ENCODE results near the gene MKRN1.
"Not testable (repeated sequence)": the region's sequence is repeated elsewhere in the genome, so short reads cannot be mapped to it uniquely, and the experiment has no call there.

MKRN1 gene

DNA sequence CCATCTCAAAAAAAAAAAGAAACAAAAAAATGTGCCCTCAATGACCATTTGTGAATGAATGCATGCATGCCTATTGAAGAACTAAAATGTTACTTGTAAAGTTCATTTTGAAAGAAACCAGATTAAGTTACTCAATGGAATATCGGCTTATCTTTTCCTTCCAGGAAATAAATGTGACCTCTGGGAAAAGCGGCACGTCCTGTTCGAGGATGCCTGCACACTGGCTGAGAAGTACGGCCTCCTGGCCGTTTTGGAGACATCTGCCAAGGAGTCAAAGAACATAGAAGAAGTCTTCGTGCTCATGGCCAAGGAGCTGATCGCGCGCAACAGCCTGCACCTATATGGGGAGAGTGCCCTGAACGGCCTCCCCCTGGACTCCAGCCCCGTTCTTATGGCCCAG is 53.6 kb downstream of the MKRN1 start:
- Histone ChIP-seq H3K9ac (no peak overlapping the region), H4K20me1 (no peaks in the 10 kb centered on the region), H3K36me3 (no peaks in the 10 kb centered on the region), H3K4me1 (no peaks in the 10 kb centered on the region), H3K27me3 (no peaks in the 10 kb centered on the region), H3K4me2 (no peak overlapping the region), H3K4me3 (no peak overlapping the region), H3K27ac (no peak overlapping the region), H3K9me3 (replicated peaks in 1 of 11) (peaks cover 0 to 4% (median 0%) of the 10 kb centered on the region in 11 experiments; a peak in 3 of 22 replicates)
- TF ChIP-seq Cebpa-rat (IDR thresholded peaks at IDR 0.05) = no peak

DNA sequence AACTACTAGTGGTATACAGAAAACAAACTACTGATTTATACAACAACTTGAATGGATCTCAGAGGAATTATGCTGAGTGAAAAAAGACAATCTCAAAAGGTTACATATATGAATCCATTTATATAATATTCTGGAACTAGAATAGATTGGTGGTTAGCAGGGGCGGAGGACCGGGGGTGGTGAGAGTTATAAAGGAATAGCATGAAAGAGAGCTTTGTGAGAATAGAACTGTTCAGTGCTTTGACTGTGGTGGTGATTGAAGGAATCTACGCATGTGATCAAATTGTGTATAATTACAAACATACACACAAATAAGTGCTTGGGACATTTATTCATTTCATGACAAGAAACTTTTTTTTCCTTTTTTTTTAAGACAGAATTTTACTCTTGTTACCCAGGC is 55.8 kb downstream of the MKRN1 start:
- H3K9me3 ChIP-seq (replicated peaks in 1 of 11) = no peaks in the 10 kb centered on the region
- no peak overlapping the region for H3K4me3 ChIP-seq
- no peak overlapping the region for H3K4me2 ChIP-seq
- H3K9ac ChIP-seq = no peak overlapping the region
- H3K27me3 ChIP-seq = no peaks in the 10 kb centered on the region
- no peaks in the 10 kb centered on the region for H3K36me3 ChIP-seq
- peaks cover 0 to 7% (median 0%) of the 10 kb centered on the region in 10 experiments; a peak in 3 of 20 replicates for H3K4me1 ChIP-seq
- no peak overlapping the region for H3K27ac ChIP-seq
- TF ChIP-seq Cebpa-rat (IDR thresholded peaks at IDR 0.05) = no peak
- H4K20me1 ChIP-seq = no peaks in the 10 kb centered on the region

DNA sequence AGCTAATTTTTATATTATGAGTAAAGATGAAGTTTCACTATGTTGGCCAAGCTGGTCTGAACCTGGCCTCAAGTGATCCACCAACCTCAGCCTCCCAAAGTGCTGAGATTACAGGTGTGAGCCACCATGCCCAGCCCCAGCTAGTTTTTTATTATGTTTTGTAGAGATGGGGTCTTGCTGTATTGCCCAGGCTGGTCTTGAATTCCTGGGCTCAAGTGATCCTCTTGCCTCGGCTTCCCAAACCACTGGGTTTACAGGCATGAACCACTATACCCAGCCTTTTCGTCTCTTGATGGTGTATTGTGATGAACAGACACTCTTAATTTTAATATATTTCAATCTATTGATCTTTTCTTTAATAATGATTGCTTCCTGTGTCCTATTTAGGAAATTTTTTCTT is 57.8 kb downstream of the MKRN1 start:
- H4K20me1 ChIP-seq = no peaks in the 10 kb centered on the region
- no peaks in the 10 kb centered on the region for H3K36me3 ChIP-seq
- no peak for TF ChIP-seq Cebpa-rat (IDR thresholded peaks at IDR 0.05)
- no peak overlapping the region for H3K4me2 ChIP-seq
- peaks cover 0 to 14% (median 7%) of the 10 kb centered on the region in 10 experiments; a peak in 12 of 20 replicates for H3K4me1 ChIP-seq
- H3K9me3 ChIP-seq (replicated peaks in 1 of 11) = no peaks in the 10 kb centered on the region
- no peaks in the 10 kb centered on the region for H3K27me3 ChIP-seq
- no peak overlapping the region for H3K27ac ChIP-seq
- no peak overlapping the region for H3K9ac ChIP-seq
- H3K4me3 ChIP-seq = no peak overlapping the region

DNA sequence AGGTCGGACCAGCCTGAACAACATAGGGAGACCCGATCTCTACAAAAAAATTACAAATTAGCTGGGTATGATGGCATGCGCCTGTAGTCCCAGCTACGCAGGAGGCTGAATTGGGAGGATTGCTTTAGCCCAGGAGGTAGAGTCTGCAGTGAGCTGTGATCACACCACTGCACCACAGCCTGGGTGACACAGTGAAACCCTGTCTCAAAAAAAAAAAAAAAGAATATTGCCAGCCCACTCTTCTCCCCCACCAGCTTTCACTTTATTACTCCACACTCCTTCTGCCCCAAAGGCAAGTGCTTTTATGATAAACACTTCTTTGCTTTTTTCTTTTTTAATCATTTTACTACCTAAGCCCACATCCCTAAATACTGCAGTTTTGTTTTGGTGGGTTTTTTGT is 60.7 kb downstream of the MKRN1 start:
- Histone ChIP-seq H3K9ac (no peak overlapping the region), H3K27me3 (no peaks in the 10 kb centered on the region), H3K4me3 (no peak overlapping the region), H3K9me3 (replicated peaks in 1 of 11) (no peaks in the 10 kb centered on the region), H3K4me2 (no peak overlapping the region), H3K27ac (no peak overlapping the region), H3K36me3 (no peaks in the 10 kb centered on the region), H4K20me1 (no peaks in the 10 kb centered on the region), H3K4me1 (peaks cover 0 to 14% (median 7%) of the 10 kb centered on the region in 10 experiments; a peak in 12 of 20 replicates)
- TF ChIP-seq Cebpa-rat (IDR thresholded peaks at IDR 0.05) = no peak

DNA sequence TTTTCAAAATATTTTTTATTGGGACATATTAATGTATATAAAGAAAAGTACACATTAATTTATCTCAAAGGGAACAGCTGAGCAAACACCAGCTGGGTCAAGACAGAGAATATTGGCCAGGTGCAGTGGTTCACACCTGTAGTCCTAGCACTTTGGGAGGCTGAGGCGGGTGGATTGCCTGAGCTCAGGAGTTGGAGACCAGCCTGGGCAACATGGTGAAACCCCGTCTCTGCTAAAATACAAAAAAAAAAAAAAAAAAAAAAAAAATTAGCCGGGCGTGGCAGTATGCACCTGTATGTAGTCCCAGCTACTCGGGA is 61.2 kb downstream of the MKRN1 start:
- H3K4me3 ChIP-seq; H3K27ac ChIP-seq; H3K4me2 ChIP-seq; H3K27me3 ChIP-seq; H3K9me3 ChIP-seq (replicated peaks in 1 of 11); H3K9ac ChIP-seq; H3K36me3 ChIP-seq; H4K20me1 ChIP-seq: not testable (repeated sequence)
- H3K4me1 ChIP-seq = peaks cover 0 to 14% (median 7%) of the 10 kb centered on the region in 10 experiments; a peak in 12 of 20 replicates

DNA sequence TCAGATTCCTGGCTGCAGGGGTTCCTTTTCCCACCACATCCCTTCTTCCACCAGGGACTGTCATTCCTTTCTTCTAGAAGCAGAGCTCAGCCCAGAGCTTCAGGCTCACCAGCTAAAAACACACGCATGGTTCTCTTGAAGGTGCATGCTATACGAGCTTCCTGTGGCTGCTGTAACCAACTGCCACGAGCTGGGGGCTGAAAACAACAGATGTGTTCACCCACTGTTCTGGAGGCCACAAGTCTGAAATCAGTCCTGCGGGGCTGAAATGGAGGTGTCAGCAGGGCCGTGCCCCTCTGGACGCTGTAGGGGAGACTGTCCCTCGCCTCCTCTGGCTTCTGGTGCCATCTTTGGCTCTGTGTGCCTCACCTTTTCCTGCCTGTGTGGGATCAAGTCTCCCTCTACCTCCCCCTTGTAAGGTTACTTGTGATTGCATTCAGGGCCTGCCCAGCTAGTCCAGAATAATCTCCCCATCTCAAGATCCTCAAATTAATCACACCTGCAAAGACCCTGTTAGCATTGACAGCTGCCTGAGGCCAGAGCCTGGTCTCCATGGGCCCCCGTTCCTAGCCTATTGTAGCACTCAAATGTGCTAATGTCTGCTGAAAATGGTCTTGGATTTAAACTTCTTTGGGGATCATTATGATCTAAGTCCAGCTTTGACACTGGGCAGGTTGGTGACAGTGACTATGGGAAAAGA is 61.7 kb downstream of the MKRN1 start:
- no peaks in the 10 kb centered on the region for H3K36me3 ChIP-seq
- no peaks in the 10 kb centered on the region for H3K27me3 ChIP-seq
- H3K27ac ChIP-seq = no peak overlapping the region
- no peak overlapping the region for H3K4me3 ChIP-seq
- H3K9me3 ChIP-seq (replicated peaks in 1 of 11) = peaks cover 0 to 8% (median 5%) of the 10 kb centered on the region in 11 experiments; a peak in 4 of 22 replicates
- H3K4me1 ChIP-seq = peaks cover 0 to 14% (median 7%) of the 10 kb centered on the region in 10 experiments; a peak in 12 of 20 replicates
- peak overlapping the region in 7 of 11 experiments; percentile 13 to 51 (median 34); a peak in 11 of 22 replicates for H3K4me2 ChIP-seq
- H3K9ac ChIP-seq = peak overlapping the region in 1 of 11 experiments; percentile 33; a peak in 1 of 22 replicates
- TF ChIP-seq Cebpa-rat (IDR thresholded peaks at IDR 0.05) = no peak
- H4K20me1 ChIP-seq = no peaks in the 10 kb centered on the region

DNA sequence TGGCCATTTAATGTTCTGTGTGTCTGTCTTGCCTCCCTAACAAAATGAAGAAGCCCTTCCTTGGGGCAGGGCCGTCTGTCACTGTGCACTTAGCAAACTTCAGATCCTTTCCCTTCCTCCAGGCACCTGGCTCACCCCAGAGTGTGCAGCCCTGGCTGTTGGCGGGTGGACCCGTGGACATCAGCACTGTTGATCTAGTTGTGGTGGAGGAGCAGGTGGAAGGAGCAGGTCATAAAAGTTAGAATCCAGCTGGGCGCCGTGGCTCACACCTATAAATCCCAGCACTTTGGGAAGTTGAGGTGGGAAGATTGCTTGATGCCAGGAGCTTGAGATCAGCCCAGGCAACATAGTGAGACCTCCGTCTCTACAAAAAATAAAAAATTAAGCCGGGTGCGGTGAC is 62.7 kb downstream of the MKRN1 start:
- peaks cover 0 to 14% (median 7%) of the 10 kb centered on the region in 10 experiments; a peak in 12 of 20 replicates for H3K4me1 ChIP-seq
- no peak for TF ChIP-seq Cebpa-rat (IDR thresholded peaks at IDR 0.05)
- no peak overlapping the region for H3K4me2 ChIP-seq
- H3K4me3 ChIP-seq = no peak overlapping the region
- H3K9me3 ChIP-seq (replicated peaks in 1 of 11) = peaks cover 0 to 8% (median 5%) of the 10 kb centered on the region in 11 experiments; a peak in 4 of 22 replicates
- no peak overlapping the region for H3K9ac ChIP-seq
- H4K20me1 ChIP-seq = no peaks in the 10 kb centered on the region
- H3K27me3 ChIP-seq = no peaks in the 10 kb centered on the region
- no peaks in the 10 kb centered on the region for H3K36me3 ChIP-seq
- H3K27ac ChIP-seq = no peak overlapping the region

DNA sequence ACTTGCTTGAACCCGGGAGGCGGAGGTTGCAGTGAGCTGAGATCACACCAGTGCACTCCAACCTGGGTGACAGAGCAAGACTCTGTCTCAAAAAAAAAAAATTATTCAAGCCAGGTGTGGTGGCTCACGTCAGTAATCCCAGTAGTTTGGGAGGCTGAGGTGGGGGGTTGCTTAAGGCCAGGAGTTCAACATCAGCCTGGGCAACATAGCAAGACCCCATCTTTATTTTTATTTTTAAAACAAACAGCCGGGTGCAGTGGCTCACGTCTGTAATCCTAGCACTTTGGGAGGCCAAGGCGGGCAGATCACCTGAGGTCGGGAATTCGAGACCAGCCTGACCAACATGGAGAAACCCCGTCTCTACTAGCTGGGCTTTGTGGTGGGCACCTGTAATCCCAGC is 63.5 kb downstream of the MKRN1 start:
- H4K20me1 ChIP-seq; H3K9me3 ChIP-seq (replicated peaks in 1 of 11); H3K27ac ChIP-seq; H3K36me3 ChIP-seq; H3K27me3 ChIP-seq; H3K9ac ChIP-seq; H3K4me2 ChIP-seq; H3K4me3 ChIP-seq: not testable (repeated sequence)
- peaks cover 0 to 14% (median 7%) of the 10 kb centered on the region in 10 experiments; a peak in 12 of 20 replicates for H3K4me1 ChIP-seq

DNA sequence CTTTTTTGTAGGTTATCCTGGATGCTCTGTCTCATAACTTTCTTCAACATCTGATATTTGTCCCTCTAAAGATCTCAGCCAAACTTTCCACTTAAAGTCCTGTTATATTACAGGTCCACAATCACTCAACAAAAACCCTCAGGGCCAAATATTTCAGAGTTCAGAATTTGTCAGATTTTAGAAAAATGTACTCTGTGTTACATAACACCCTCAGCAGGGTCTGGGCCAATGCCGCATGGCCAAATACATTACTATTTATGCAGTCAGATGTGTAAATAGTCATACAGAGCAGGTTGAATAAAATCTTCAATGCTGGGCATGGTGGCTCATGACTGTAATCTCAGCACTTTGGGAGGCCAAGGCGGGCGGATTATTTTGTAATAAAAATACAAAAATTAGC is 63.9 kb downstream of the MKRN1 start:
- Histone ChIP-seq H3K36me3 (no peaks in the 10 kb centered on the region), H3K27ac (no peak overlapping the region), H4K20me1 (no peaks in the 10 kb centered on the region), H3K9ac (no peak overlapping the region), H3K4me3 (no peak overlapping the region), H3K4me2 (no peak overlapping the region), H3K9me3 (replicated peaks in 1 of 11) (peaks cover 0 to 8% (median 5%) of the 10 kb centered on the region in 11 experiments; a peak in 4 of 22 replicates), H3K27me3 (no peaks in the 10 kb centered on the region), H3K4me1 (peaks cover 0 to 14% (median 7%) of the 10 kb centered on the region in 10 experiments; a peak in 12 of 20 replicates)
- TF ChIP-seq Cebpa-rat (IDR thresholded peaks at IDR 0.05) = no peak

DNA sequence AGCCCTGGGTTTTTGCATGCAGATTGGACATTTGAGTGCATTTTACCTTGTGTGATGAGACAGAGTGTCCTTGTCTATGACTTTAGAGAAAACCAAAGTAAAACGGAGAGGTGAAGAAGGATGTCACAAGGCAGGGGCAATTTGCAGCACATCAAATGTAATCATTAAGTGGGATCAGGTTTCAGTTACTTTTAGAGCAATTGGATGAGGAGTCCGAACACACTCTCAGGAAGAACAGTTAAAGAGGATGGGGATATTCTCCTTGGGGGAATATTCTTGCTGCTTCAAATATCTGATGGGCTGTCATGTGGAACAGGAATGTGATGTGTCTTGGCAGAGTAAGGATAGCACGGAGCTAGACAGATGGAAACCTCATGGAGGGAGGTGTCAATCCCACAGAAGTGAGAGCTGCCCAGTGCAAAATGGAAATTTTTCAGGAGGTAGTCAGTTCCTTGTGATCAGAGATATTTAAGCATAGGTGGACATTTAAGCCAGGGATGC is 74.7 kb downstream of the MKRN1 start:
- Histone ChIP-seq H3K9me3 (replicated peaks in 1 of 11) (no peaks in the 10 kb centered on the region), H3K9ac (no peak overlapping the region), H3K27ac (no peak overlapping the region; a peak in 1 of 22 replicates), H3K4me2 (peak overlapping the region; percentile 57 to 85 (median 79); a peak in 19 of 22 replicates), H3K36me3 (no peaks in the 10 kb centered on the region), H4K20me1 (no peaks in the 10 kb centered on the region), H3K4me3 (no peak overlapping the region), H3K4me1 (peaks cover 12 to 35% (median 15%) of the 10 kb centered on the region in 10 experiments), H3K27me3 (no peaks in the 10 kb centered on the region)
- TF ChIP-seq Cebpa-rat (IDR thresholded peaks at IDR 0.05) = no peak
